DMS114 treated with DMSO at 0.1 percent for 48 hours (cell line): ENCODE data around the gene HS3ST6.
"Not testable (repeated sequence)": the region's sequence is repeated elsewhere in the genome, so short reads cannot be mapped to it uniquely, and the experiment has no call there.

ENCODE experiments used
- DNase-seq: peaks from one replicate; lab custom pipeline; 2025; ENCODE audit not compliant: unreplicated experiment; lab: John Stamatoyannopoulos, UW

Gene HS3ST6

DNA sequence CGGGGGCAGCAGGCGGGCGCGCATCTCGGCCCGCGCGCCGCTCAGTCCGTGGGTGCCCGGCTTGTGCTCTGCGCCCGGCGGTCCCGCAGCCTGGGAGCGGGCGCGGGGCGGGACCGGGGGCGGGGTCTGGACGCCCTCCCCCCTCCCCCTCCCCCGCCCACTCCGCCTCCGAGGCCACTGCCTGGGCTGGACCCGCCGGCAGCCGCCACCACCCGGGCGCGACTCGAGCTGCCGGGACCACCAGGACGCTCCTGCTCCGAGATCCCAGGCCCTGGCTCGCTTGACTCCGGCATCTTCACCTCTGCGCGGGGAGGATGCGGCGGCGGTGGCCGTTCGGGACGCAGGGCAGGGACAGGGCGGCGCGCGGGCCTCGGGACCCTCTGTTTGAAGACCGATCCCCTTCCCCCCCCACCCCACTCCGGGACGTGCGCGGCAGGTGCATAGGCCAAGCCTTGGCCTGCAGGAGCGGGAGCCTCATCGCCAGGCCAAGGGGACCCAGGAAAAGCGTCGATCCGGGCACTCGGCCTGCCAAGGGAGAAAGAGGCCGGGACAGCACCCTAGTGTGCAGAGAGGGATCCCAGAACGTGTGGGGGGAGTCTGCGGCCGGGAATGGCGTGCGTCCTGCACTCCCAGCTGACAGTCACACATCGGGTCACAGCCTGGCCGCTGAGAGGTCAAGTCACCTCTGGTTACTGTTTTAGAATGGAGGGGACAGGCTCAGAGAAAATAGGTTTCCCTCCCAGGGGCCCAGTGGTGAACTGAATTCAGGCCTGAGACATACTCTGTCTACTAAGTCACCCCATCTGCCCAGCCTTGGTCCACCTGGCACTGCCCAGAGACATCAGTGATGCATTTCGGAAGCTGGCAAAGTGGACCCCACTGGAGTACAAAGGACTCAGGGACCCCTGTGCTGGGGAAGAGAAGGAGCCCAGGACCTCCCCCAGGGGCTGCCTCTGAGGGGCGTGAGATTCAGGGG lies at the start of gene HS3ST6:
Gene HS3ST6 (minus strand): TSS at position 65 of the 976 bp plus-strand sequence. CDS start 92 bp downstream, outside the sequence.
- DNase-seq, result no peak

DNA sequence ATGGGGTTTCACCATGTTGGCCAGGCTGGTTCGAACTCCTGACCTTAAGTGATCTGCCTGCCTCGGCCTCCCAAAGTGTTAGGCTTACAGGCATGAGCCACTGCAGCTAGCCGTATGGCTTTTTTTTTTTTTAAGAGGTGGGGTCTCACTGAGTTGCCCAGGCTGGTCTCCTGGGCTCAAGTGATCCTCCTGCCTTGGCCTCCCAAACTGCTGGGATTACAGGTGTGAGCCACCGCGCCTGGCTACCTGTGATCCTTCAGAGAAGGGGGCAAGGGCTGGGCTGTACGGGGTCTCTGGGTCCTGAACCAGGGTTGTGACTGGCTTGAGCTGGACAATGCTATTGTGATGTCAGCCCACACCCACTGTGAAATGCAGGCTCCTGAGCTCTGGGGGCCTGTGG lies 48.2 kb upstream of the HS3ST6 start, which contains the start of gene RNF151:
Gene RNF151 (plus strand): TSS at position 397 of the 400 bp plus-strand sequence. CDS start 26 bp downstream, outside the sequence.
- DNase-seq, result no peak

DNA sequence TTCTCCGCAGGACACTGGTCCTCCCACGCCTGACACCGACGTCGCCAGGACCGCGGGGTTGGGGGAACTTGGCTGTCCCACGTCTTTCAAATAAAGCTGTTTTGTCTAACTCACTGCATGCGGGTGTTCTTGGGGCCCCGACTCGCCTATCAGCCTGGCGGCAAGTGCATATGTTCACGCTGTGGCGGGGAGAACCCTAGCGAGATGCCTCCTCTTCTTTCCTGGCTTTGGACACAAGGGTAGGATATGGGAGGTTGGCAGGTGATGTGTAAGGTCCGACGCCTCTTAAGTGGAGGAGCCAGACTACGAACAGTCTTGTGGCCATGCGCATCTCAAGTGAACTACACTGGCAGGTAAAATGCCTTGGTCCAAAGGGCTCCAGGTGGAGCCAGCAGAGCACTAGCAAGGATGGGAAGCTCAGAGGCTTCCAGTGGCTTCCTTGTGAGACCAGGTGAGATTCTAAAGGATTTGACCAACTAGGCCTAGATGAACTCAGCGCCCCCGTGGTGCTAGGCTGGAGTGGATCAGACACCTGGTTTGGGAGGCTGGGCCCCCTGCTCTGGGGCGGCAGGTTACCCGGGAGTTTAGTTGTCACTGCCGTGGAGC lies 47.3 kb upstream of the HS3ST6 start:
- no peak for DNase-seq

GRCh38 chr16:1964506-1965395 lies 46.5 kb upstream of the HS3ST6 start, which contains the start of gene RPS2:
Gene RPS2, minus strand, starts transcription at chr16:1964826. Its CDS starts 201 bp downstream, at chr16:1964625.
- peak; percentile 92 for DNase-seq

DNA sequence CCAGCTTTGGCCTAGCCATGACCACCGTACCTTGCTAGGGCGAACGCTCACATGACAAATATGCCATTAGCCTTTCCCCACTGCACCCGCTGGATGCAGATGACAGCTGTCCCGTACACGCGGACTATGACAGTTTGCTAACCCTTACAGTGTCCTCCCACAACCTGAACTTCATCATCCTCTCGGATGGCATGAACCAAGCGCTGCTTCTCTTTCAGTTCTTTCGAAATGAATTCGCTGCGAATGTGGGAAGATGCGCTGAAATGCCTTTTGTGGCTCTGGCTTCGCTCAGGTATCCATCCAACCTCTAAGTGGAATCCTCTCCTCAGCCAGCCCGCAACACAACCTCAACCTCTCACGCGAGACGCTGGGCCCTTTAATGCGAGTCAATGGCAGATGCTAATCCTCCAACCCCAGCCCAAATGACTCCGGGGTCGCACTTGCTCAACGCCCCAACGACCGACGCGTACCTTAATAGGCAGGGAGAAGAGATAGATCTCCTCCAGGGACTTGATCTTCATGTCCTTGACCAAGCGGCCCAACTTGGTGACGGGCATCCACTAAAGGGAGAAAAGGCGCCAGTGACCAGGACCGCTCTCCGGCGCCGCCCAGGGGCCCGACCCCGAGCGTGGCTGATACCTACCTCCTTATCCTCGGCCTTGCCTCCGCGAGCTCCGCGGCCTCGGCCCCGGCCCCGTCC lies 45.7 kb upstream of the HS3ST6 start:
- DNase-seq, result no peak

DNA sequence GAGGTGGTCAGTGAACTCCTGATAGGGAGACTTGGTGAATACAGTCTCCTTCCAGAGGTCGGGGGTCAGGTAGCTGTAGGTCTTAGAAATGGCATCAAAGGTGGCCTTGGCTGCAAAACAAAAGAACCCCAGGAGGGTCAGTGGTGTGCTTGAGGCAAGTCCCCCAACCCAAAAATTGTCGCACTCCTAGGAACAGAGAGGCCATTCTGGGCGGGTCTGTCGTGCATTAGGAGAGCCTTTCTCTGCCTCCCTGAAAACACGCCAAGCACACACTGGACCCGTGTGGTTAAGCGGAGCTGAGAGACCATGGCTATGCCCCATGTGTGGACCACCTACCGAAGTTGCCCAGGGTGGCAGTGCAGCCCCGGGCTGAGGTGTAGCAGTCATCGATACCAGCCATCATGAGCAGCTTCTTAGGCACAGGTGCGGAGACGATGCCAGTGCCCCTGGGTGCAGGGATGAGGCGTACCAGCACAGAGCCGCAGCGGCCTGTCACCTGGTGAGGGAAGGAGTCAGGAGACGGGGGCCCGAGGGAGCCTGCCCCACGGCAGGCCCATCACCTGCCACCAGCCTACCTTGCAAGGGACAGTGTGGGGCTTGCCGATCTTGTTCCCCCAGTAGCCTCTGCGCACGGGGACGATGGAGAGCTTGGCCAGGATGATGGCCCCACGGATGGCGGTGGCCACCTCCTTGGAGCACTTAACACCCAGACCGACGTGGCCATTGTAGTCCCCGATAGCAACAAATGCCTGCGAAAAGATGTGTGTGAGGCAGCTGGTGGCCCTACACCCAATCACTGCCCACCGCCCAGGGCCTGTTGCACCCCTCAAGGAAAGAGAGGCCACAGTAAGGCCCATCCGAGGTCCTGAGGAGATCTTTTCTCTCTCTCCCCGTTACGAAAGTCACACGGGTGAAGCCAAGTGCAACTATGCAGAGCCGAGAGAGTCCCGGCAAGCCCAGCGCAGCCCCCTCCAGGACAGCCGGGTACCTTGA lies 44.2 kb upstream of the HS3ST6 start:
- DNase-seq, result not testable (repeated sequence)

DNA sequence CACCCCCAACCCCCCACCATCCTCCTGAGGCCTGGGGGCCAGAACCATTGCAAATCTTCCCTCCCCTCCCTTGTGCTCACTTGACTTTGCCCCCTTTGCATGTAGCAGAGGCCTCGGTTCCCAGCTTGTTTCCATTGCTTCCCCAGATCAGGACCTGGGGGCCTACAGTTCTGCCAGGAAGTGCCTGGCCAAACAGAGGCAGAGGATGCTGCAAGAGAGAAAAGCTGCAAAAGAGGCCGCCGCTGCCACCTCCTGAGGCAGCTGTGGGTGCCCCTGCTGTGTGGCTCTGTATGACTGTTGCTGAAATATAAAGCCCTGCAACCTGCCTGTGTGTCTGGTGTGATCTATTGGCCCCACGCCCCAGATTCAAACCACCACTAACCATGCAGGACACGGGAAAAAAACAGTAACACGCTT lies 43.4 kb upstream of the HS3ST6 start:
- DNase-seq, result no peak

GRCh38 chr16:1960665-1961630 lies 42.7 kb upstream of the HS3ST6 start:
- peak; percentile 66 for DNase-seq

DNA sequence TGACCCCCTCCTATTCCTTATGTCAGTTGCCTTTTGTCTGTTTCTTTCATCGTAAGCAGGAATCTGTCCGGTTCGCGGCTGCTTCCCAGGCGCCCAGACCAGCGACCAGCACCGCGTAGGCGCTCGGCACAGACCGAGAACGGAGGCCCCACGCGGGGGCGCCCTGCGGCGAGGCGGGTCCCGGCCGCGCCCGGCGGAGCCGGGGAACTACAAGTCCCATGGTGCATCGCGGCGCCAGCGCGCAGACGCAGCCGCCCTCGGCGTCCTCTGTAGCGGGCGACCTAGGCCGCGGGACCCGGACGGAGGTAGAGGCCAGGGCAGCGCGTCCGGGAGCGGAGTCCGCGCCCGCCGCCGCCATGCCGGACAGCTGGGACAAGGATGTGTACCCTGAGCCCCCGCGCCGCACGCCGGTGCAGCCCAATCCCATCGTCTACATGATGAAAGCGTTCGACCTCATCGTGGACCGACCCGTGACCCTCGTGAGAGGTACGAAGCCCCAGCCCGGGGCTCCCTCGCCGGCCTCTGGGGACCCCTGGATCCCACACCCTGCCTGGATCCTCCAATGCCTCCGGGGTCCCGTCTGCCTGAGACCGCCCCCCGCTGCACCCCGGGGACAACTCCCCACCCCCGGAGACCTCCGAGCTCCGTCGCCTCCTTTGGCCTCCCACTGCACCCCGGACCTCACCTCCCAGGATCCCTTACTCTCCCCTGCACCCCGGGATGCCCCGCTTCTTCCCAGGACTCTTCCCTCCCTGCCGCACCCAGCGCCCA lies 41.2 kb upstream of the HS3ST6 start, which contains the start of gene NDUFB10:
Gene NDUFB10 (plus strand): TSS at position 270 of the 771 bp plus-strand sequence. CDS start 87 bp downstream, at position 357.
- peak; percentile 63 for DNase-seq

GRCh38 chr16:1958715-1959268 lies 40.6 kb upstream of the HS3ST6 start:
- DNase-seq, result no peak

- not testable (repeated sequence) for DNase-seq
These were observed 39.9 kb upstream of the HS3ST6 start for GRCh38 chr16:1958143-1958491.

DNA sequence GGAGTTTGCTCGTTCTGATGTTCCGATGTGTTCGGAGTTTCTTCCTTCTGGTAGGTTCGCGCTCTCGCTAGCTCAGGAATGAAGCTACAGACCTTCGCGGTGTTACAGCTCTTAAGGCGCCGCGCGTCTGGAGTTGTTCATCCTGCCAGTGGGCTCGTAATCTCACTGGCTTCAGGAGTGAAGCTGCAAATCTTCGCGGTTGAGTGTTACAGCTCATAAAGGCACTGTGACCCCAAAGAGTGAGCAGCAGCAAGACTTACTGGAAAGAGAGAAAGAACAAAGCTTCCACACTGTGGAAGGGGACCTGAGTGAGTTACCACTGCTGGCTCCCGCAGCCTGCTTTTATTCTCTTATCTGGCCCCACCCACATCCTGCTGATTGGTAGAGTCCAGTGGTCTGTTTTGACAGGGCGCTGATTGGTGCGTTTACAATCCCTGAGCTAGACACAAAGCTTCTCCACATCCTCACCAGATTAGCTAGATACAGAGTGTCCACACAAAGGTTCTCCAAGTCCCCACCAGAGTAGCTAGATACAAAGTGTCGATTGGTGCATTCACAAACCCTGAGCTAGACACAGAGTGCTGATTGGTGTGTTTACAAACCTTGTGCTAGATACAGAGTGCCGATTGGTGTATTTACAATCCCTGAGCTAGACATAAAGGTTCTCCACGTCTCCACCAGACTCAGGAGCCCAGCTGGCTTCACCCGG lies 39.4 kb upstream of the HS3ST6 start:
- not testable (repeated sequence) for DNase-seq

GRCh38 chr16:1953734-1954133 lies 35.5 kb upstream of the HS3ST6 start:
- DNase-seq, result no peak

DNA sequence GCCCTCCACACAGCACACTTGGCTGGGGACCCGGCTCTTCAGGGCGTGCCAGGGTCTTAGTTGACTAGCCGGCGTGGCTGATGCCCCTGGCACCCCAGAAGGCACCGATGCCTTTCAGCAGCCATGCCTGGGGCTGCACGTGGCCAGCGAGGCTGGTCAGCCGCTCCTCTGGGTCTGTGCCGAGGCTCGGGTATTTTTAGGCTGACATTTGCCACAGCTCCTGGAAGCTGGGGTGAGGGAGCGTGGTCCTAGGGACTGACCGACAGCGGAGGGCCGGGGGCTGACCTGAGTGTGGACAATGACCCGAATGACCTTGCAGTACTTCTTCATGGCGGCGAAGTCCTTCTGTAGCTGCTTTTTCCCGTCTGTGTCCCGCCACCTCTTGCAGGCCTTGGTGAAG lies 32.3 kb upstream of the HS3ST6 start:
- no peak for DNase-seq

DNA sequence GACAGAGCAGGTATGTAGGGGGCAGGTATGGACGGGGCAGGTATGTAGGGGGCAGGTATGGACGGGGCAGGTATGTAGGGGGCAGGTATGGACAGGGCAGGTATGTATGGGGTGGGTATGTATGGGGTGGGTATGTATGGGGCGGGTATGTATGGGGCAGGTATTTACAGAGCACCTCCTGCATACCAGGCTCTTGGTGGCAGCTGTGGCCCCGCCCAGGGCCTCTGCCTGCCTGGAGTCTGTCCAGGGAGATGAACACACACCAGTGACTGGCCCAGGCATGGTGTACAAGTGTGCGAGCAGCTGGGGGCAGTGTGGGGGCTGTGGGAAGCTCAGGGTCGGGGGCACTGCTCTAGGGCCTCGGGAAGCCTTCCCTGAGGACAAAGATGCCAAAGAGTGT lies 31.8 kb upstream of the HS3ST6 start:
- no peak for DNase-seq

GRCh38 chr16:1949507-1949906 lies 31.3 kb upstream of the HS3ST6 start:
- DNase-seq, result no peak
